Fibroblast of mammary gland (primary cell): ENCODE measurements around the gene RAPGEF4.

ENCODE experiments used
- DNase-seq: peaks from one replicate; pipeline ENCODE4 v3.0.0-alpha.2; 2010; ENCODE audit warnings: low read depth
- H3K4me3 ChIP-seq: 2 replicates; pipeline ENCODE4 v1.5.1; 2011; ENCODE audit warnings: low read depth, mild to moderate bottlenecking, low read length, moderate library complexity; ENCODE audit not compliant: control insufficient read depth
- CTCF ChIP-seq: conservative IDR thresholded peaks from 2 replicates; pipeline ENCODE4 v1.5.1; 2011; ENCODE audit warnings: low read depth, low read length, inconsistent platforms; ENCODE audit not compliant: control insufficient read depth, insufficient read depth

RAPGEF4 gene

GRCh38 chr2:172725746-172726145 is 9.9 kb upstream of the RAPGEF4 start:
- H3K4me3 ChIP-seq = no peak overlapping the region
- TF ChIP-seq CTCF = no peak
- no peak for DNase-seq

- no peak for DNase-seq
- H3K4me3 ChIP-seq = no peak overlapping the region
- no peak for TF ChIP-seq CTCF
These were observed 9.4 kb upstream of the RAPGEF4 start for GRCh38 chr2:172726172-172726735.

GRCh38 chr2:172730411-172730810 is 5.2 kb upstream of the RAPGEF4 start:
- no peak for DNase-seq
- no peak for TF ChIP-seq CTCF
- H3K4me3 ChIP-seq = no peak overlapping the region

GRCh38 chr2:172734711-172735581 is 699 bp upstream of the RAPGEF4 start:
- peak overlapping the region; percentile 15 for H3K4me3 ChIP-seq
- no peak for DNase-seq
- TF ChIP-seq CTCF = no peak

- no peak for DNase-seq
- no peak for TF ChIP-seq CTCF
- H3K4me3 ChIP-seq = no peak overlapping the region
These were observed 954 bp downstream of the RAPGEF4 start for GRCh38 chr2:172736424-172737174.

- TF ChIP-seq CTCF = no peak
- DNase-seq = no peak
- no peak overlapping the region for H3K4me3 ChIP-seq
These were observed 4.1 kb downstream of the RAPGEF4 start for GRCh38 chr2:172739661-172740266.
